ENCODE measurements around the gene ETV3L.

GRCh38 chr1:157096881-157097280, 2.7 kb downstream of the ETV3L start:
- TF ChIP-seq EP300 (IDR thresholded peaks at IDR 0.05; ENCODE audit: low read depth): no peak
- no peak for TF ChIP-seq CTCF (IDR thresholded peaks at IDR 0.05)
- TF ChIP-seq POLR2A (IDR thresholded peaks at IDR 0.05): no peak

Measured in transverse colon (tissue), 3 donors.